ENCODE data around the gene LPO. TPM values are rescaled to one million over a fixed set of nuclear protein-coding genes. Genes with fewer than 3 reads are reported as not detected.

Gene LPO
- total and polyA plus RNA-seq, 4 donors = 0.15 to 0.26 TPM; not detected in 2

- TF ChIP-seq CTCF (IDR thresholded peaks at IDR 0.05; ENCODE audit: control extremely low read depth, extremely low read depth) = no peak
- Histone ChIP-seq H3K4me1 (ENCODE audit: control insufficient read depth in 5 of 5, insufficient read depth in 5 of 5, low read length in 5 of 5) (no peaks in the 10 kb centered on the region), H3K36me3 (ENCODE audit: control insufficient read depth in 4 of 4, insufficient read depth in 4 of 4, low read length in 4 of 4) (no peaks in the 10 kb centered on the region), H3K27ac (ENCODE audit: low read depth in 1 of 2, low read length in 1 of 2) (no peak overlapping the region), H3K4me3 (no peak overlapping the region), H3K27me3 (ENCODE audit: control insufficient read depth in 3 of 3, insufficient read depth in 3 of 3, low read length in 2 of 3) (peaks cover 0 to 9% (median 4%) of the 10 kb centered on the region in 3 donors), H3K9me3 (ENCODE audit: control insufficient read depth in 4 of 4, insufficient read depth in 3 of 4, low read length in 3 of 4) (no peaks in the 10 kb centered on the region), H3K9ac (ENCODE audit: insufficient read depth in 1 of 2, low read length in 2 of 2) (no peak overlapping the region)
- ATAC-seq (ENCODE audit: insufficient read depth, low FRiP score) (no peak), DNase-seq (no peak)
- WGBS, 2 donors = 77 to 81% methylated on average over 6 of the region's 6 CpGs
Observed at GRCh38 chr17:58264407-58265103, 26.2 kb downstream of the LPO start.

GRCh38 chr17:58265271-58265670, 26.9 kb downstream of the LPO start:
- Histone ChIP-seq H3K9me3 (ENCODE audit: control insufficient read depth in 4 of 4, insufficient read depth in 3 of 4, low read length in 3 of 4) (no peaks in the 10 kb centered on the region), H3K27ac (ENCODE audit: low read depth in 1 of 2, low read length in 1 of 2) (no peak overlapping the region), H3K4me3 (no peak overlapping the region), H3K9ac (ENCODE audit: insufficient read depth in 1 of 2, low read length in 2 of 2) (no peak overlapping the region), H3K4me1 (ENCODE audit: control insufficient read depth in 5 of 5, insufficient read depth in 5 of 5, low read length in 5 of 5) (no peaks in the 10 kb centered on the region), H3K36me3 (ENCODE audit: control insufficient read depth in 4 of 4, insufficient read depth in 4 of 4, low read length in 4 of 4) (no peaks in the 10 kb centered on the region), H3K27me3 (ENCODE audit: control insufficient read depth in 3 of 3, insufficient read depth in 3 of 3, low read length in 2 of 3) (peaks cover 0 to 9% (median 4%) of the 10 kb centered on the region in 3 donors)
- ATAC-seq (ENCODE audit: insufficient read depth, low FRiP score) (no peak), DNase-seq (no peak)
- TF ChIP-seq CTCF (IDR thresholded peaks at IDR 0.05; ENCODE audit: control extremely low read depth, extremely low read depth) = no peak
- WGBS, 2 donors = 62 to 72% methylated on average over 4 of the region's 4 CpGs

- no peak for ATAC-seq (ENCODE audit: insufficient read depth, low FRiP score)
- no peak overlapping the region for H3K9ac ChIP-seq (ENCODE audit: insufficient read depth in 1 of 2, low read length in 2 of 2)
- no peak for TF ChIP-seq CTCF (IDR thresholded peaks at IDR 0.05; ENCODE audit: control extremely low read depth, extremely low read depth)
- H3K4me1 ChIP-seq (ENCODE audit: control insufficient read depth in 5 of 5, insufficient read depth in 5 of 5, low read length in 5 of 5) = no peaks in the 10 kb centered on the region
- WGBS, 2 donors = 72 to 89% methylated on average over 7 of the region's 7 CpGs
- peaks cover 0 to 4% (median 3%) of the 10 kb centered on the region in 3 donors for H3K27me3 ChIP-seq (ENCODE audit: control insufficient read depth in 3 of 3, insufficient read depth in 3 of 3, low read length in 2 of 3)
- H3K9me3 ChIP-seq (ENCODE audit: control insufficient read depth in 4 of 4, insufficient read depth in 3 of 4, low read length in 3 of 4) = no peaks in the 10 kb centered on the region
- no peak overlapping the region for H3K27ac ChIP-seq (ENCODE audit: low read depth in 1 of 2, low read length in 1 of 2)
- DNase-seq = no peak
- H3K36me3 ChIP-seq (ENCODE audit: control insufficient read depth in 4 of 4, insufficient read depth in 4 of 4, low read length in 4 of 4) = no peaks in the 10 kb centered on the region
- no peak overlapping the region for H3K4me3 ChIP-seq
Observed at GRCh38 chr17:58265902-58266875, 27.8 kb downstream of the LPO start.

All from lung (tissue), 12 donors.